Trophoblast cell (in vitro differentiated cells and primary cell): ENCODE data around the gene MYT1.

ENCODE experiments used
- DNase-seq, 2 donors: peaks; one replicate each; pipeline ENCODE4 v3.0.0-alpha.2; 2016
- H2AFZ ChIP-seq: 2 replicates; pipeline ENCODE4 v1.6.1; 2013; ENCODE audit warnings: low read length, moderate library complexity, mild to moderate bottlenecking; ENCODE audit not compliant: insufficient read depth, poor library complexity
- H2AK5ac ChIP-seq: 2 replicates; pipeline ENCODE4 v1.6.1; 2013; ENCODE audit warnings: mild to moderate bottlenecking, low read length
- H2BK120ac ChIP-seq: 2 replicates; pipeline ENCODE4 v1.6.1; 2013; ENCODE audit warnings: low read length, mild to moderate bottlenecking, moderate library complexity; ENCODE audit not compliant: insufficient read depth, poor library complexity
- H2BK12ac ChIP-seq: 2 replicates; pipeline ENCODE4 v1.6.1; 2013; ENCODE audit warnings: mild to moderate bottlenecking, low read length, moderate library complexity
- H2BK5ac ChIP-seq: 2 replicates; pipeline ENCODE4 v1.6.1; 2013; ENCODE audit warnings: low read length, low read depth, moderate library complexity, mild to moderate bottlenecking; ENCODE audit not compliant: poor library complexity
- H3K14ac ChIP-seq: 2 replicates; pipeline ENCODE4 v1.6.1; 2013; ENCODE audit warnings: mild to moderate bottlenecking, low read length
- H3K18ac ChIP-seq: 2 replicates; pipeline ENCODE4 v1.6.1; 2013; ENCODE audit warnings: mild to moderate bottlenecking, low read length
- H3K23ac ChIP-seq: 2 replicates; pipeline ENCODE4 v1.6.1; 2013; ENCODE audit warnings: low read length
- H3K27ac ChIP-seq: 2 replicates; pipeline ENCODE4 v1.5.1; 2013; ENCODE audit warnings: low read depth, mild to moderate bottlenecking, inconsistent platforms, low read length, moderate library complexity
- H3K27me3 ChIP-seq: 2 replicates; pipeline ENCODE4 v1.6.1; 2013; ENCODE audit warnings: inconsistent platforms, mild to moderate bottlenecking, low read length, moderate library complexity; ENCODE audit not compliant: insufficient read depth
- H3K36me3 ChIP-seq, 2 experiments: 1 replicate in 1 of 2; 2 replicates in 1 of 2; pipeline ENCODE4 v1.6.1; 2013; ENCODE audit warnings: low read length in 2 of 2, mild to moderate bottlenecking in 2 of 2, moderate library complexity in 1 of 2; ENCODE audit not compliant: insufficient read depth in 2 of 2, control insufficient read depth in 1 of 2
- H3K4ac ChIP-seq: 2 replicates; pipeline ENCODE4 v1.6.1; 2013; ENCODE audit warnings: low read depth, mild to moderate bottlenecking, low read length, moderate library complexity
- H3K4me1 ChIP-seq, 2 experiments: 1 replicate in 1 of 2; 2 replicates in 1 of 2; pipeline ENCODE4 v1.6.1; 2013; ENCODE audit warnings: low read length in 2 of 2, mild to moderate bottlenecking in 2 of 2, moderate library complexity in 1 of 2; ENCODE audit not compliant: insufficient read depth in 2 of 2, control insufficient read depth in 1 of 2
- H3K4me2 ChIP-seq: 2 replicates; pipeline ENCODE4 v1.6.1; 2013; ENCODE audit warnings: inconsistent platforms, mild to moderate bottlenecking, low read length, moderate library complexity
- H3K4me3 ChIP-seq: 2 replicates; pipeline ENCODE4 v1.5.1; 2013; ENCODE audit warnings: mild to moderate bottlenecking, low read depth, low read length, inconsistent platforms
- H3K79me1 ChIP-seq: one replicate; pipeline ENCODE4 v1.6.1; 2013; ENCODE audit warnings: low read length
- H3K79me2 ChIP-seq: 2 replicates; pipeline ENCODE4 v1.6.1; 2013; ENCODE audit warnings: low read length, mild to moderate bottlenecking; ENCODE audit not compliant: control insufficient read depth, insufficient read depth, poor library complexity
- H3K9ac ChIP-seq: 2 replicates; pipeline ENCODE4 v1.6.1; 2013; ENCODE audit warnings: mild to moderate bottlenecking, low read length
- H3K9me3 ChIP-seq: 2 replicates; pipeline ENCODE4 v1.6.1; 2013; ENCODE audit warnings: low read depth, mild to moderate bottlenecking, control low read depth, inconsistent platforms, low read length; ENCODE audit not compliant: insufficient read depth
- H4K12ac ChIP-seq: 2 replicates; pipeline ENCODE4 v1.6.1; 2013; ENCODE audit warnings: low read depth, mild to moderate bottlenecking, low read length, moderate library complexity
- H4K8ac ChIP-seq: 2 replicates; pipeline ENCODE4 v1.6.1; 2013; ENCODE audit warnings: low read depth, mild to moderate bottlenecking, low read length, moderate library complexity
- H4K91ac ChIP-seq: one replicate; pipeline ENCODE4 v1.6.1; 2013; ENCODE audit warnings: low read depth, mild to moderate bottlenecking, low read length, moderate library complexity
- WGBS: extraction: QIAGEN DNeasy Blood & Tissue Kit; methylation state at CpG from one replicate; pipeline ENCODE4 v1.1.7; 2013; ENCODE audit warnings: missing lambda C conversion rate; ENCODE audit not compliant: insufficient read length, insufficient coverage; ENCODE audit errors: extremely low coverage; 5-methylcytosine and 5-hydroxymethylcytosine counted together

MYT1 gene

GRCh38 chr20:64269604-64270411 is 105.6 kb downstream of the MYT1 start:
- H2BK120ac ChIP-seq: no peak overlapping the region
- no peak overlapping the region for H3K14ac ChIP-seq
- H3K79me1 ChIP-seq: no peaks in the 10 kb centered on the region
- peaks cover 9 to 21% of the 10 kb centered on the region in 2 experiments for H3K36me3 ChIP-seq
- no peak overlapping the region for H3K4ac ChIP-seq
- DNase-seq: no peak
- H3K18ac ChIP-seq: no peak overlapping the region
- H3K4me3 ChIP-seq: peak overlapping the region; percentile 53
- no peak overlapping the region for H4K12ac ChIP-seq
- H4K8ac ChIP-seq: no peak overlapping the region
- no peaks in the 10 kb centered on the region for H3K27me3 ChIP-seq
- no peaks in the 10 kb centered on the region for H3K4me1 ChIP-seq
- H4K91ac ChIP-seq: no peak overlapping the region
- 100% methylated on average over 13 of the region's 53 CpGs for WGBS
- H2BK12ac ChIP-seq: no peak overlapping the region
- H2AK5ac ChIP-seq: no peak overlapping the region
- no peak overlapping the region for H2BK5ac ChIP-seq
- no peak overlapping the region for H3K27ac ChIP-seq
- H3K23ac ChIP-seq: no peak overlapping the region
- no peak overlapping the region for H3K4me2 ChIP-seq
- H3K9ac ChIP-seq: no peak overlapping the region
- H3K9me3 ChIP-seq: peaks cover 8% of the 10 kb centered on the region
- no peak overlapping the region for H2AFZ ChIP-seq
- H3K79me2 ChIP-seq: no peaks in the 10 kb centered on the region

GRCh38 chr20:64271636-64272035 is 107.4 kb downstream of the MYT1 start:
- Histone ChIP-seq H3K18ac (no peak overlapping the region), H3K36me3 (peaks cover 9 to 18% of the 10 kb centered on the region in 2 experiments), H4K8ac (no peak overlapping the region), H3K79me1 (no peaks in the 10 kb centered on the region), H3K4me3 (no peak overlapping the region), H3K27me3 (no peaks in the 10 kb centered on the region), H3K79me2 (no peaks in the 10 kb centered on the region), H3K9ac (no peak overlapping the region), H3K14ac (no peak overlapping the region), H2BK12ac (no peak overlapping the region), H4K91ac (no peak overlapping the region), H3K4me2 (no peak overlapping the region), H2BK120ac (no peak overlapping the region), H2AFZ (no peak overlapping the region), H3K9me3 (peaks cover 8% of the 10 kb centered on the region), H3K4me1 (no peaks in the 10 kb centered on the region), H3K27ac (no peak overlapping the region), H2AK5ac (no peak overlapping the region), H2BK5ac (no peak overlapping the region), H3K23ac (no peak overlapping the region), H3K4ac (no peak overlapping the region), H4K12ac (no peak overlapping the region)
- WGBS: no CpG with 5 or more reads among the region's 11 CpGs
- no peak for DNase-seq

- Histone ChIP-seq H2AK5ac (no peak overlapping the region), H3K36me3 (peaks cover 8 to 16% of the 10 kb centered on the region in 2 experiments), H3K9me3 (peaks cover 9% of the 10 kb centered on the region), H3K4me1 (no peaks in the 10 kb centered on the region), H3K18ac (no peak overlapping the region), H3K4me2 (no peak overlapping the region), H2BK120ac (no peak overlapping the region), H3K9ac (no peak overlapping the region), H3K79me2 (no peaks in the 10 kb centered on the region), H3K27me3 (no peaks in the 10 kb centered on the region), H4K8ac (no peak overlapping the region), H2BK12ac (no peak overlapping the region), H3K4me3 (no peak overlapping the region), H4K91ac (no peak overlapping the region), H2AFZ (no peak overlapping the region), H3K27ac (no peak overlapping the region), H4K12ac (no peak overlapping the region), H3K23ac (no peak overlapping the region), H3K79me1 (no peaks in the 10 kb centered on the region), H3K4ac (no peak overlapping the region), H2BK5ac (no peak overlapping the region), H3K14ac (no peak overlapping the region)
- no CpG with 5 or more reads among the region's 19 CpGs for WGBS
- DNase-seq: no peak
These were observed 108.9 kb downstream of the MYT1 start for GRCh38 chr20:64273109-64273508.

- H4K91ac ChIP-seq: no peak overlapping the region
- no peak overlapping the region for H3K9ac ChIP-seq
- H3K18ac ChIP-seq: no peak overlapping the region
- no peak overlapping the region for H2BK5ac ChIP-seq
- H2AFZ ChIP-seq: no peak overlapping the region
- H3K79me1 ChIP-seq: no peaks in the 10 kb centered on the region
- no peak for DNase-seq
- peaks cover 6 to 7% of the 10 kb centered on the region in 2 experiments for H3K36me3 ChIP-seq
- H4K8ac ChIP-seq: no peak overlapping the region
- no peak overlapping the region for H3K14ac ChIP-seq
- no peak overlapping the region for H4K12ac ChIP-seq
- H2BK120ac ChIP-seq: no peak overlapping the region
- no peak overlapping the region for H3K27ac ChIP-seq
- no peak overlapping the region for H3K4me2 ChIP-seq
- H3K4me3 ChIP-seq: no peak overlapping the region
- no peak overlapping the region for H2BK12ac ChIP-seq
- H3K4ac ChIP-seq: no peak overlapping the region
- no peaks in the 10 kb centered on the region for H3K27me3 ChIP-seq
- H3K23ac ChIP-seq: no peak overlapping the region
- peaks cover 12% of the 10 kb centered on the region for H3K9me3 ChIP-seq
- H3K79me2 ChIP-seq: no peaks in the 10 kb centered on the region
- no peak overlapping the region for H2AK5ac ChIP-seq
- no CpG with 5 or more reads among the region's 7 CpGs for WGBS
- no peaks in the 10 kb centered on the region for H3K4me1 ChIP-seq
These were observed 112.6 kb downstream of the MYT1 start for GRCh38 chr20:64276817-64277216.
